Esophagus muscularis mucosa (tissue), 4 donors: ENCODE results near the gene SIRT7. TPM values are rescaled to one million over a fixed set of nuclear protein-coding genes. Genes with fewer than 3 reads are reported as not detected.

Source experiments
- DNase-seq: peaks from one replicate; pipeline ENCODE4 v3.0.0-alpha.2; 2017; ENCODE audit errors: extremely low spot score
- H3K27ac ChIP-seq, 4 donors: fragments of 200-600 bp; sonication (generic); replicated peaks in 1 of 4; 1 replicate in 3 of 4; 2 replicates in 1 of 4; pipeline ENCODE4 v1.5.1; 2016 to 2019; ENCODE audit warnings: mild to moderate bottlenecking in 1 of 4
- H3K27me3 ChIP-seq, 4 donors: fragments of 200-600 bp; sonication (generic); one replicate each; pipeline versions ENCODE4 v1.5.1 to v1.6.0; 2016 to 2019
- H3K36me3 ChIP-seq, 4 donors: fragments of 200-600 bp; sonication (generic); one replicate each; pipeline ENCODE4 v1.5.1; 2016 to 2019
- H3K4me1 ChIP-seq, 4 donors: fragments of 200-600 bp; sonication (generic); one replicate each; pipeline ENCODE4 v1.5.1; 2016 to 2019
- H3K4me3 ChIP-seq, 4 donors: fragments of 200-600 bp; sonication (generic); 1 replicate in 2 of 4; 2 replicates in 2 of 4; pipeline ENCODE4 v1.5.1; 2016 to 2019; ENCODE audit warnings: mild to moderate bottlenecking in 4 of 4, moderate library complexity in 1 of 4
- H3K9me3 ChIP-seq, 4 donors: fragments of 200-600 bp; sonication (generic); 1 replicate in 3 of 4; 2 replicates in 1 of 4; pipeline ENCODE4 v1.5.1; 2016 to 2019
- EP300 ChIP-seq: sonication (generic); formaldehyde crosslinking; IDR thresholded peaks from one replicate; pipeline ENCODE4 v1.6.1; 2017; ENCODE audit warnings: antibody characterized with exemption
- POLR2A ChIP-seq: fragments of 450-650 bp; IDR thresholded peaks from one replicate; pipeline ENCODE4 v1.6.1; 2017; ENCODE audit warnings: antibody characterized with exemption, moderate library complexity, mild to moderate bottlenecking, low read depth
- POLR2AphosphoS5 ChIP-seq, 2 donors: sonication (generic); formaldehyde crosslinking; IDR thresholded peaks; one replicate each; pipeline ENCODE4 v1.6.1; 2017; ENCODE audit warnings: antibody characterized with exemption in 2 of 2
- WGBS: methylation state at CpG from one replicate; pipeline ENCODE4 v1.1.5; 2018; 5-methylcytosine and 5-hydroxymethylcytosine counted together
- intact Hi-C: fragments of 100-400 bp; cut with DNase I; formaldehyde crosslinking; loops from one replicate; pipeline ENCODE4 v1.15.1; 2023
- total RNA-seq, 4 donors: library from RNA; depleted of rRNA; stranded (reverse); fragments of >200 nt; gene quantifications; one replicate each; pipeline versions ENCODE4 v1.1.0 to v1.2.1, GENCODE V29; 2016
- TF ChIP-seq, protein P1 (sequence below), 3 experiments: fragments of 200-600 bp in 2 of 3; fragments of 450-650 bp in 1 of 3; sonication (generic) in 2 of 3; IDR thresholded peaks; one replicate each; pipeline ENCODE4 v1.5.1; 2017 to 2019; ENCODE audit warnings: antibody characterized with exemption in 3 of 3, mild to moderate bottlenecking in 2 of 3, moderate library complexity in 1 of 3

The SIRT7 gene
- total RNA-seq, 4 donors from 2014 or later = 13.9 to 27.0 (median 19.9) TPM

DNA sequence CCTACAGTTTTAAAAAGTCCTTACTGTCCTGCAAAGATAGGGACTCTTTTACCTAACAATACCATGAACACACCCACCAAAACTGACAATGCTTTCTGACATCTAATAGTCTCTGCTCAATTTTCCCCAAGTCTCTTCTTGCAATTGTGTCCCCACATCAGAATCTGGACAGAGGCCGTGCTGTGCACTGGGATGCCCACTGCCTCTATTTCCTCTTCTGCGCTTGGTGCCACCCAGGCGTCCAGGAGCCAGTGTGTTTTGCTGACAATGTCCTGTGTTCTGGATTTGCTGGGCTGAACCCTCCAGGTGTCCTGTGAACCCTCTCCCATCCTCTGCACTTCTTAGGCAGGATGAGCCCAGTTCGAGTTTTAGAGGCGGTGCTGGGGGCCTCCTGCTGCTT lies 40.4 kb downstream of the SIRT7 start:
- H3K4me3 ChIP-seq = no peak overlapping the region
- H3K27ac ChIP-seq = no peak overlapping the region
- no peaks in the 10 kb centered on the region for H3K27me3 ChIP-seq
- peaks cover 4 to 9% (median 7%) of the 10 kb centered on the region in 4 donors for H3K4me1 ChIP-seq
- peaks cover 2 to 34% (median 23%) of the 10 kb centered on the region in 4 donors for H3K36me3 ChIP-seq
- WGBS = 98% methylated on average over 5 of the region's 5 CpGs
- H3K9me3 ChIP-seq = no peaks in the 10 kb centered on the region
- no peak for TF ChIP-seq POLR2AphosphoS5 (IDR thresholded peaks at IDR 0.05)
- TF ChIP-seq POLR2A = no peak
- no peak for TF ChIP-seq EP300
- TF ChIP-seq, protein P1, sequence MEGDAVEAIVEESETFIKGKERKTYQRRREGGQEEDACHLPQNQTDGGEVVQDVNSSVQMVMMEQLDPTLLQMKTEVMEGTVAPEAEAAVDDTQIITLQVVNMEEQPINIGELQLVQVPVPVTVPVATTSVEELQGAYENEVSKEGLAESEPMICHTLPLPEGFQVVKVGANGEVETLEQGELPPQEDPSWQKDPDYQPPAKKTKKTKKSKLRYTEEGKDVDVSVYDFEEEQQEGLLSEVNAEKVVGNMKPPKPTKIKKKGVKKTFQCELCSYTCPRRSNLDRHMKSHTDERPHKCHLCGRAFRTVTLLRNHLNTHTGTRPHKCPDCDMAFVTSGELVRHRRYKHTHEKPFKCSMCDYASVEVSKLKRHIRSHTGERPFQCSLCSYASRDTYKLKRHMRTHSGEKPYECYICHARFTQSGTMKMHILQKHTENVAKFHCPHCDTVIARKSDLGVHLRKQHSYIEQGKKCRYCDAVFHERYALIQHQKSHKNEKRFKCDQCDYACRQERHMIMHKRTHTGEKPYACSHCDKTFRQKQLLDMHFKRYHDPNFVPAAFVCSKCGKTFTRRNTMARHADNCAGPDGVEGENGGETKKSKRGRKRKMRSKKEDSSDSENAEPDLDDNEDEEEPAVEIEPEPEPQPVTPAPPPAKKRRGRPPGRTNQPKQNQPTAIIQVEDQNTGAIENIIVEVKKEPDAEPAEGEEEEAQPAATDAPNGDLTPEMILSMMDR (IDR thresholded peaks at IDR 0.05) = no peak
- no peak for DNase-seq
- intact Hi-C loops = no loop called here

DNA sequence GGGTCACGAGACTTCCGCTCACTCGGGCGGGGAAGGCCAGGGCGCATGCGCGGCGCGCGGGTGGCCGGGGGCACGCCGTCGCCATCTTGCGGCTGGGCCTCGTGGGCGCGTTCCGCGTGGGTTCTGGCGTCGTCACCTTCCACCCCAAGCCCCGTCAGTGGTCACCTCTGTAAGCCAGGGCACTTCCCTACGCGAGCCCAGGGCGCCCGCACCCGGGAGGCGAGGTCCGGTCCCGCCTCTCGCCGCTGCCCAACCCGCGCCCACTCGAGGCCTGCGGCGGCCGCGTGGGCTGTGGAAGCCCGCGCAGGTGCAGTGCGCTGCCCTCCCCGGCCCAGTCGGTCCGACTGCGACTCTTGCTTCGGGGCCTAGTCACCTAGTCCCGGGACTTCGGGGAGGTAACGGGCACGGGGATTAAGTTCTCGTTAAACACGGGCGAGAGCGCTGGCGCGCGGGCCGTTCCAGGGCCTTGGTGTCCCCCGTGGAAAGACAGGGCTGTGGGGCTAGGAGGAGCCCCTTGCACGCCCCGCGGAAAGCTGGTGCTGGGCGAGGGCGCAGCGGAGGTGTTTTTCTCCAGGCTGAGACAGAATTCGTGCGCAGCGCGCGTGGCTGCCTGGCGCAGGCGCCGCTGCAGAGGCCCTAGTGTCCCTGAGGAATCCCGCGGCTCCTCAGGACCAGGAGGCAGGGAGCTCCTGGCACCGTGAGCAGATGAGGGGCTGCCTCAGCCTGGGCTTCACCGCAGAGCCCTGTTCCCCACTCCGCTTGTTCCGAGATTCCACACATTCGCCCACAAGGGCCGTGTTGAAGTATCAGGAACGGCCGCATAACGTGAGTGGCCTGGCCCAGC lies 46.4 kb downstream of the SIRT7 start:
- WGBS = 1% methylated on average over 27 of the region's 86 CpGs
- H3K27me3 ChIP-seq = no peaks in the 10 kb centered on the region
- H3K4me3 ChIP-seq = peak overlapping the region; percentile 91 to 99 (median 95)
- H3K4me1 ChIP-seq = peaks cover 41 to 61% (median 53%) of the 10 kb centered on the region in 4 donors
- DNase-seq = peak; percentile 98
- peaks cover 17 to 28% (median 25%) of the 10 kb centered on the region in 4 donors for H3K36me3 ChIP-seq
- TF ChIP-seq EP300 (no peak), POLR2A (peak; percentile 98), POLR2AphosphoS5 (IDR thresholded peaks at IDR 0.05) (peak; percentile 99 to 100)
- TF ChIP-seq, protein P1 (IDR thresholded peaks at IDR 0.05) = peak; percentile 30 to 58 (median 45)
- peak overlapping the region; percentile 97 to 99 (median 99) for H3K27ac ChIP-seq
- H3K9me3 ChIP-seq = no peaks in the 10 kb centered on the region
- intact Hi-C loops = loop anchor here (5.0 kb wide), 1 partner anchor 39 kb away; the partner anchor contains the start of gene MCRIP1

DNA sequence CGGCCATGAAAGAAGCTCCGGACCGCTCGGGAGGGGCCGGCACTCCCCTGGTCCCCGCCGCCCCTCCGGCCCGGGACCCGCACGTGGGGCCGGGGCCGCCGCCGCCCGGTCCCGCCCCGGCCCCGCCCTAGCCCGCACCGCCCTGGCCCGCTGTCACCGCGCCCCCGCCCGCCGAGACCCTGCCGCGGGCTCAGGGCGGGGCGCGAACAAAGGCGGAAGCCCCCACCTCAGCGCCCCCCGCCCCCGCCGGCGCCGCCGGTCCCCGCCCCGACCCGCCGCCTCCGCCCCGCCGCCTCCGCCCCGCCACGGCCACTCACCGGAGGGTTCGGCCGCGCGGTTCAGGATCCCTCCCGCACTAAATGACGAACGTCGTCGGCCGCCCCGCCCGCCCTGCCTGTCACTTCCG lies 47.0 kb downstream of the SIRT7 start, which contains the start of gene ARHGDIA:
Gene ARHGDIA (minus strand): TSS at position 357 of the 406 bp plus-strand sequence. CDS start 1,407 bp downstream, outside the sequence.
- Histone ChIP-seq H3K27ac (peak within 1 kb of the TSS; percentile 97 to 99 (median 99)), H3K4me1 (peaks cover 47 to 67% (median 59%) of the 10 kb centered on the region in 4 donors), H3K4me3 (peak within 1 kb of the TSS; percentile 91 to 99 (median 95)), H3K27me3 (no peaks in the 10 kb centered on the region), H3K9me3 (no peaks in the 10 kb centered on the region), H3K36me3 (peaks cover 17 to 31% (median 29%) of the 10 kb centered on the region in 4 donors)
- WGBS = 1% methylated on average over 15 of the region's 64 CpGs
- DNase-seq = no peak
- no peak for TF ChIP-seq POLR2AphosphoS5 (IDR thresholded peaks at IDR 0.05)
- no peak for TF ChIP-seq EP300
- TF ChIP-seq, protein P1 (IDR thresholded peaks at IDR 0.05) = no peak
- TF ChIP-seq POLR2A = no peak
- intact Hi-C loops = loop anchor here (5.0 kb wide), 1 partner anchor 39 kb away; the partner anchor contains the start of gene MCRIP1

DNA sequence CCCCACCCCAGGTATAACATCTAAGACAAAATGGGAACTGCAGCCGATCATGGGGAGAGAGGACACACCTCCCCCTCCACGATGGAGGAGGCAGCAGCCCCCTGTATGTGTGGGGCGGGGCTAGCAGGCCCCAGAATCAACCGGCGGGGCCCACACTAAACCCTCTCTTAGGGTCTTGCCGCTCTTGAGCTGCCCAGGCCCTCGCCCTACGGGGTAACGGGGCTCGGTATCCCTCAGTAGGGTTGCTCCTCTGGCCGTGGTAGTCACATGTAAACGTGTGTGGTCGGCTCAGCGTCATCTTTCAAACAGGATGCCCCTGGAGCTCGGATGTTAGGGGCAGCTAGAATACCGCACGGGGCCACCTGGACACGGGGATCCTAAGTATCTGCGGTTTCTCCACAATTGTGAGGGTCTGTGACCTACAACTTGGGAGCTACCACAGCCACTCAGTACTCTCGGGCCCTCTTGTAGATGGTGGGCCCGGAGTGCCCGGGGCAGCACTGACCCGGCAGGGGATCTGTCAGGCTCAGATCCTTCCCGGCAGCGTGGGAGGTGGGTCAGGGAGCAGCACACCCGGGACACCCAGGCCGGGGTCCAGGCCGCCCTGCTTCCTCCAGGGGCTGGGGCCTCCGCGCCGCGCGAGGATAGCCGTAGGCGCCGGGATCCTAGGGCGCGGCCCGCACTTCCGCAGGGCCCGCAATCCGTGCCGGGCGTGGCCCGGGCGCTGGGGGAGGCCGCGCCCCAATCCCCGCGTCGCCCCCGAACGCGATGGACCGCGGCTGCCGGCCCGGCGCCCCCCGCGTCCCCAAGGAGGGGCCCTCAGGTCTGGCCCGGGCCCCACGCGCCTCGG lies 47.6 kb downstream of the SIRT7 start:
- 0% methylated on average over 1 of the region's 65 CpGs for WGBS
- Histone ChIP-seq H3K27ac (peak overlapping the region; percentile 97 to 99 (median 99)), H3K36me3 (peaks cover 17 to 37% (median 33%) of the 10 kb centered on the region in 4 donors), H3K4me1 (peaks cover 51 to 74% (median 64%) of the 10 kb centered on the region in 4 donors), H3K9me3 (no peaks in the 10 kb centered on the region), H3K27me3 (no peaks in the 10 kb centered on the region), H3K4me3 (peak overlapping the region; percentile 91 to 99 (median 95))
- intact Hi-C loops = loop anchor here (5.0 kb wide), 1 partner anchor 38 kb away; the partner anchor contains the start of gene MCRIP1
- no peak for DNase-seq
- peak in 1 of 2 donors; percentile 8 for TF ChIP-seq POLR2AphosphoS5 (IDR thresholded peaks at IDR 0.05)
- TF ChIP-seq EP300 = no peak
